AG09309 (cell line): ENCODE measurements around the gene WASF3.
"Not testable (repeated sequence)": the region's sequence is repeated elsewhere in the genome, so short reads cannot be mapped to it uniquely, and the experiment has no call there.

Source experiments
- DNase-seq: peaks from one replicate; pipeline ENCODE4 v3.0.0-alpha.2; 2010; ENCODE audit warnings: low read depth
- H3K4me3 ChIP-seq: 2 replicates; pipeline ENCODE4 v1.5.1; 2011; ENCODE audit warnings: mild to moderate bottlenecking, low read depth, low read length, moderate library complexity; ENCODE audit not compliant: control insufficient read depth
- TF ChIP-seq, protein P1 (sequence below): IDR thresholded peaks from 2 replicates; pipeline ENCODE4 v1.5.1; 2011; ENCODE audit warnings: mild to moderate bottlenecking, low read depth, low read length, inconsistent platforms; ENCODE audit not compliant: insufficient read depth, control insufficient read depth; ENCODE audit errors: missing control alignments

WASF3 gene

DNA sequence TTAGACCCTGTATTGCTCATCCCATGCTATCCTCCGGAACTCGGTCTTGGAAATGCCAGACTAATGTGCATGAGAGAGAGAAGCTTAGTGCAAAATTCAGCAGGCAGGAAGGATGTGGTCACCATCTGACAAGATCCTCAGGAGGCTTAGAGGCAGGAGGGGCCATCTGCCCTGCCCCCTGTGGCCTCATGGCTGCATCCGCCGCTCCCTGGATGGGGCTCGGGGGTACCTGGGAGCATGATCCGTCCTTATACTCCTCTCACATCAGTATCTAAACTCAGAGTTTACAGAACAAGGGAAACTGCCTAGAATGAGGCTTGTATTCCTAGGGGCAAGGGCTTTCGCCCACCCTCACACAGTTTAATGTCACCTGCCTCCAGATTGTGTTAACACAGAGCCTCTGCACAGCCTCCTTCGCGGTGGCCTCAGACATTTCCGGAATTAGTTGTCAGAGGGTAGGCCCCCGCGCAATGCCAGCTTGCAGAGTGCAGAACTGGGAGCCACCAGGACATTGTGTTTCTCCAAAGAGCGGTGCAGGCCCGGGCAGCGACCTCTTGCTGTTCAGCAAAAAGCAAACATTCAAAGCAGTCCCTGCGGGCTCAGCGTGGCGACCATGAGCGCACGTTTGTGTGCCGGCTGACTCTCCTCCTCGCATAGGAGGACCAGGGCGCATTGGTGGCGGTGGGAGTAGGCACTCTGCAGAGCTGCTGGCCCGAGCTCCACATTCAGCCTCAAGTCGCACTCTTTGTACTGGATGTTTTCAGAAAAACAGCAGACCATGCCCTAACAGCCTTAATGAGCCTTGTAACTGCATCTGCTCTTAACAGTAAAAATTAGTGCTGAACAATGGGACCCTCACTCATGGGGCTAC is 164.0 kb downstream of the WASF3 start:
- DNase-seq = no peak
- TF ChIP-seq, protein P1, sequence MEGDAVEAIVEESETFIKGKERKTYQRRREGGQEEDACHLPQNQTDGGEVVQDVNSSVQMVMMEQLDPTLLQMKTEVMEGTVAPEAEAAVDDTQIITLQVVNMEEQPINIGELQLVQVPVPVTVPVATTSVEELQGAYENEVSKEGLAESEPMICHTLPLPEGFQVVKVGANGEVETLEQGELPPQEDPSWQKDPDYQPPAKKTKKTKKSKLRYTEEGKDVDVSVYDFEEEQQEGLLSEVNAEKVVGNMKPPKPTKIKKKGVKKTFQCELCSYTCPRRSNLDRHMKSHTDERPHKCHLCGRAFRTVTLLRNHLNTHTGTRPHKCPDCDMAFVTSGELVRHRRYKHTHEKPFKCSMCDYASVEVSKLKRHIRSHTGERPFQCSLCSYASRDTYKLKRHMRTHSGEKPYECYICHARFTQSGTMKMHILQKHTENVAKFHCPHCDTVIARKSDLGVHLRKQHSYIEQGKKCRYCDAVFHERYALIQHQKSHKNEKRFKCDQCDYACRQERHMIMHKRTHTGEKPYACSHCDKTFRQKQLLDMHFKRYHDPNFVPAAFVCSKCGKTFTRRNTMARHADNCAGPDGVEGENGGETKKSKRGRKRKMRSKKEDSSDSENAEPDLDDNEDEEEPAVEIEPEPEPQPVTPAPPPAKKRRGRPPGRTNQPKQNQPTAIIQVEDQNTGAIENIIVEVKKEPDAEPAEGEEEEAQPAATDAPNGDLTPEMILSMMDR = no peak
- no peak overlapping the region for H3K4me3 ChIP-seq

GRCh38 chr13:26722321-26722720 is 164.8 kb downstream of the WASF3 start:
- DNase-seq = no peak
- TF ChIP-seq, protein P1 = no peak
- H3K4me3 ChIP-seq = no peak overlapping the region

DNA sequence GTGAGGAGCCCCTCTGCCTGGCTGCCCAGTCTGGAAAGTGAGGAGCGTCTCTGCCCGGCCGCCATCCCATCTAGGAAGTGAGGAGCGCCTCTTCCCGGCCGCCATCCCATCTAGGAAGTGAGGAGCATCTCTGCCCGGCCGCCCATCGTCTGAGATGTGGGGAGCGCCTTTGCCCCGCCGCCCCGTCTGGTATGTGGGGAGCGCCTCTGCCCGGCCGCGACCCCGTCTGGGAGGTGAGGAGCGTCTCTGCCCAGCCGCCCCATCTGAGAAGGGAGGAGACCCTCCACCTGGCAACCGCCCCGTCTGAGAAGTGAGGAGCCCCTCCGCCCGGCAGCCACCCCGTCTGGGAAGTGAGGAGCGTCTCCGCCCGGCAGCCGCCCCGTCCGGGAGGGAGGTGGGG is 166.1 kb downstream of the WASF3 start:
- not testable (repeated sequence) for H3K4me3 ChIP-seq, DNase-seq

GRCh38 chr13:26726684-26727083 is 169.2 kb downstream of the WASF3 start:
- DNase-seq = no peak
- H3K4me3 ChIP-seq = no peak overlapping the region
- TF ChIP-seq, protein P1 = no peak

- DNase-seq = no peak
- TF ChIP-seq, protein P1 = no peak
- no peak overlapping the region for H3K4me3 ChIP-seq
Measured at GRCh38 chr13:26727122-26727521, 169.6 kb downstream of the WASF3 start.

DNA sequence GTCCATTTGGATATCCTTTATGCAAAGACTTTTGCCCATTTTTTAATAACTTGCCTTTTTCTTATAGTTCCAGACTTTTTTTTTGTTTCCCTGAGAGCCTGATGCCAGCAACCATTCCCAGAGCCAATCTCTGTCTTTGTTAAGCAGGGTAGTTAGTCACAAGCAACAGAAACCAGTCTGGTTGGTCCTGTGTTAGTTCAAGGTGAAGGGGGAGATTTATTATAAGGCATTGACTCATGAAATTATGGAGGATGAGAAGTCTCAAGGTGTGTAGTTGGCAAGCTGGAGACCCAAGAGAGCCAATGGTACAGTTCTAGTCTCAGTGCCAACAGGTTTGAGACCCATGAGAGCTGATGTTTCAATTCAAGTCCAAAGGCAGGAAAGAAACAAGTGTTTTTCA is 170.2 kb downstream of the WASF3 start:
- TF ChIP-seq, protein P1 = no peak
- no peak for DNase-seq
- H3K4me3 ChIP-seq = no peak overlapping the region

DNA sequence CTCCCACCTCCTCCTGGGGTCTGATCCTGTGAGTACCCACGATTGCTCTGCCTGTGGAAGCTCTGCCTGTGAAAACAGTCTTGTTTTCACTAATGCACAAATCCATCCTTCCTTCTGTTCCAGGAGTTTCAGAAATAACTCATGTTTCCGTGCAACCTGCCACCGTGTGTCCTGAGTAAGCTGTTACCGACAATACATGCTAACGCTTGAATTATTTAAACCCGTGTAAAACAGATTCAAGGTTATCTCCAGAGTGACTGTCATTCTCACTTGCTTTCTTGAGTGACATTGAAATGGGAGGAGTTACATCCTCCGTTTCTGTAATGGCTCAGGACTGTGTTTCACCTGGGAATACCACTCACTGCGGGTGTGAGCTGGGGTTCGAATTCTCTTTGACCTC is 178.2 kb downstream of the WASF3 start:
- DNase-seq = no peak
- TF ChIP-seq, protein P1 = no peak
- H3K4me3 ChIP-seq = no peak overlapping the region
